Lower lobe of right lung (tissue), 2 donors: ENCODE measurements around the gene PRDM16. TPM values are rescaled to one million over a fixed set of nuclear protein-coding genes. Genes with fewer than 3 reads are reported as not detected.
A peak's percentile ranks its signal among the peaks of the same experiment; 100 is the strongest.

ENCODE experiments used
- ATAC-seq, 2 donors: fragments of 200-7000 bp; cut with Tn5 transposase; one replicate each; pipeline ENCODE4 v1.9.1; 2020 to 2022; ENCODE audit warnings: mild to moderate bottlenecking in 2 of 2, moderate library complexity in 2 of 2
- DNase-seq: peaks from one replicate; pipeline ENCODE4 v3.0.0-alpha.2; 2020
- H3K27ac ChIP-seq: fragments of 200-600 bp; one replicate; pipeline ENCODE4 v1.8.0; 2022
- H3K27me3 ChIP-seq: fragments of 200-600 bp; one replicate; pipeline ENCODE4 v1.8.0; 2022; ENCODE audit warnings: low read depth
- H3K36me3 ChIP-seq: fragments of 200-600 bp; one replicate; pipeline ENCODE4 v1.8.0; 2022; ENCODE audit warnings: mild to moderate bottlenecking
- H3K4me1 ChIP-seq: fragments of 200-600 bp; one replicate; pipeline ENCODE4 v1.8.0; 2022
- H3K4me3 ChIP-seq: fragments of 200-600 bp; one replicate; pipeline ENCODE4 v1.8.0; 2022; ENCODE audit warnings: mild to moderate bottlenecking
- H3K9me3 ChIP-seq: fragments of 200-600 bp; one replicate; pipeline ENCODE4 v1.8.0; 2022
- CTCF ChIP-seq: fragments of 200-600 bp; IDR thresholded peaks from one replicate; pipeline ENCODE4 v1.8.0; 2022; ENCODE audit warnings: antibody characterized with exemption, mild to moderate bottlenecking
- intact Hi-C: fragments of 100-400 bp; cut with DNase I; formaldehyde crosslinking; loops from one replicate; pipeline ENCODE4 v1.11.0; 2022
- total RNA-seq: library from RNA; stranded (reverse); fragmentation: NEBNext Ultra II Directional; extraction: Animal tissue kit (Norgen Biotek cat#: 25700); gene quantifications from one replicate; pipeline ENCODE4 v1.2.1, GENCODE V29; 2021
- donor health status: DM: no; HTN: yes; CAD: no; lungs with severe emphysema.

Gene PRDM16
- total RNA-seq, 1 donor from 2014 or later = 19.2 TPM

GRCh38 chr1:3312898-3313575, 244.0 kb downstream of the PRDM16 start:
- Histone ChIP-seq H3K9me3 (no peaks in the 10 kb centered on the region), H3K27ac (peak overlapping the region; percentile 90), H3K36me3 (no peaks in the 10 kb centered on the region), H3K4me3 (no peak overlapping the region), H3K4me1 (peaks cover 33% of the 10 kb centered on the region), H3K27me3 (peaks cover 13% of the 10 kb centered on the region)
- DNase-seq (peak; percentile 90), ATAC-seq (peak; percentile 95)
- TF ChIP-seq CTCF = no peak
- intact Hi-C loops = no loop called here

- DNase-seq = peak; percentile 84
- peaks cover 13% of the 10 kb centered on the region for H3K27me3 ChIP-seq
- H3K27ac ChIP-seq = peak overlapping the region; percentile 90
- intact Hi-C loops = no loop called here
- H3K36me3 ChIP-seq = no peaks in the 10 kb centered on the region
- H3K4me3 ChIP-seq = no peak overlapping the region
- no peaks in the 10 kb centered on the region for H3K9me3 ChIP-seq
- peak; percentile 74 to 84 for ATAC-seq
- peaks cover 33% of the 10 kb centered on the region for H3K4me1 ChIP-seq
- no peak for TF ChIP-seq CTCF
These were observed 244.6 kb downstream of the PRDM16 start for GRCh38 chr1:3313576-3313950.

GRCh38 chr1:3314491-3315381, 245.7 kb downstream of the PRDM16 start:
- Histone ChIP-seq H3K4me3 (no peak overlapping the region), H3K4me1 (peaks cover 37% of the 10 kb centered on the region), H3K36me3 (no peaks in the 10 kb centered on the region), H3K27me3 (peaks cover 13% of the 10 kb centered on the region), H3K9me3 (no peaks in the 10 kb centered on the region), H3K27ac (no peak overlapping the region)
- ATAC-seq (no peak), DNase-seq (no peak)
- intact Hi-C loops = no loop called here
- TF ChIP-seq CTCF = no peak

- TF ChIP-seq CTCF = no peak
- Histone ChIP-seq H3K4me3 (no peak overlapping the region), H3K36me3 (no peaks in the 10 kb centered on the region), H3K27me3 (peaks cover 13% of the 10 kb centered on the region), H3K4me1 (peaks cover 47% of the 10 kb centered on the region), H3K27ac (no peak overlapping the region), H3K9me3 (no peaks in the 10 kb centered on the region)
- ATAC-seq = no peak
- intact Hi-C loops = no loop called here
- DNase-seq = no peak
These were observed 246.7 kb downstream of the PRDM16 start for GRCh38 chr1:3315399-3316339.

GRCh38 chr1:3316340-3316943, 247.4 kb downstream of the PRDM16 start:
- no peaks in the 10 kb centered on the region for H3K9me3 ChIP-seq
- ATAC-seq (no peak), DNase-seq (no peak)
- peaks cover 48% of the 10 kb centered on the region for H3K4me1 ChIP-seq
- no peak for TF ChIP-seq CTCF
- H3K27me3 ChIP-seq = peaks cover 13% of the 10 kb centered on the region
- no peaks in the 10 kb centered on the region for H3K36me3 ChIP-seq
- intact Hi-C loops = no loop called here
- no peak overlapping the region for H3K27ac ChIP-seq
- H3K4me3 ChIP-seq = no peak overlapping the region
